Prostate gland (tissue), 2 donors: ENCODE data around the gene TPCN1. TPM values are rescaled to one million over a fixed set of nuclear protein-coding genes. Genes with fewer than 3 reads are reported as not detected.
A peak's percentile ranks its signal among the peaks of the same experiment; 100 is the strongest.

Experiments used
- DNase-seq: peaks from one replicate; pipeline ENCODE4 v3.0.0-alpha.2; 2019; ENCODE audit warnings: low spot score
- H3K27ac ChIP-seq, 2 donors: fragments of 200-600 bp; sonication (generic); 2 replicates each; pipeline ENCODE4 v1.5.1; 2017 to 2019
- H3K27me3 ChIP-seq: fragments of 200-600 bp; sonication (generic); replicated peaks from 2 replicates; pipeline ENCODE4 v1.5.1; 2019; ENCODE audit not compliant: insufficient read depth
- H3K36me3 ChIP-seq, 2 donors: fragments of 200-600 bp; sonication (generic); 1 replicate in 1 of 2; 2 replicates in 1 of 2; pipeline versions ENCODE4 v1.5.1 to v1.8.1; 2017 to 2019
- H3K4me1 ChIP-seq: fragments of 200-600 bp; sonication (generic); replicated peaks from 2 replicates; pipeline ENCODE4 v1.5.1; 2019
- H3K4me3 ChIP-seq, 2 donors: fragments of 200-600 bp; sonication (generic); 2 replicates each; pipeline ENCODE4 v1.5.1; 2017 to 2019
- H3K9me3 ChIP-seq: fragments of 200-600 bp; sonication (generic); 2 replicates; pipeline ENCODE4 v1.5.1; 2017
- CTCF ChIP-seq, 4 experiments: fragments of 200-600 bp in 2 of 4; fragments of 450-650 bp in 2 of 4; sonication (generic) in 2 of 4; IDR thresholded peaks; 1 replicate in 3 of 4; 2 replicates in 1 of 4; pipeline ENCODE4 v1.5.1; 2016 to 2019; ENCODE audit warnings: antibody characterized with exemption in 4 of 4, mild to moderate bottlenecking in 2 of 4, moderate library complexity in 2 of 4
- POLR2A ChIP-seq: fragments of 450-650 bp; IDR thresholded peaks from one replicate; pipeline ENCODE4 v1.6.1; 2016; ENCODE audit warnings: antibody characterized with exemption, mild to moderate bottlenecking
- POLR2AphosphoS5 ChIP-seq: sonication (generic); formaldehyde crosslinking; IDR thresholded peaks from one replicate; pipeline ENCODE4 v1.6.1; 2017; ENCODE audit warnings: antibody characterized with exemption
- WGBS: methylation state at CpG from one replicate; pipeline ENCODE4 v1.1.5; 2018; 5-methylcytosine and 5-hydroxymethylcytosine counted together
- intact Hi-C: fragments of 100-400 bp; cut with DNase I; formaldehyde crosslinking; loops from one replicate; pipeline ENCODE4 v1.14.2; 2022
- total RNA-seq, 2 donors: library from RNA; depleted of rRNA; stranded (reverse); fragments of >200 nt; gene quantifications; one replicate each; pipeline ENCODE4 v1.1.0, GENCODE V29; 2016

The TPCN1 gene
- total RNA-seq, 2 donors from 2014 or later = 52.6 to 65.3 TPM

GRCh38 chr12:113221997-113222729, 899 bp downstream of the TPCN1 start:
- intact Hi-C loops = loop anchor here (2.0 to 10.0 kb wide), 2 partner anchors 37 to 113 kb away; partner anchors contain the start of genes DDX54, RITA1 and SLC8B1
- DNase-seq = no peak
- no peaks in the 10 kb centered on the region for H3K4me1 ChIP-seq

GRCh38 chr12:113222730-113223531, 1.7 kb downstream of the TPCN1 start:
- H3K27me3 ChIP-seq = no peaks in the 10 kb centered on the region
- peak overlapping the region in 1 of 2 donors; percentile 98 for H3K4me3 ChIP-seq
- intact Hi-C loops = loop anchor here (2.0 to 10.0 kb wide), 2 partner anchors 38 to 112 kb away; partner anchors contain the start of genes DDX54, RITA1 and SLC8B1
- WGBS = 10% methylated on average over 11 of the region's 11 CpGs
- H3K36me3 ChIP-seq = no peaks in the 10 kb centered on the region
- H3K27ac ChIP-seq = peak overlapping the region; percentile 91 to 92
- DNase-seq = peak; percentile 65
- H3K4me1 ChIP-seq = no peaks in the 10 kb centered on the region
- H3K9me3 ChIP-seq = no peaks in the 10 kb centered on the region
- TF ChIP-seq POLR2AphosphoS5 (peak; percentile 92), CTCF (IDR thresholded peaks at IDR 0.05) (peak in 1 of 4 experiments; percentile 21), POLR2A (no peak)

More at GRCh38 chr12:113221997-113222729, 899 bp downstream of the TPCN1 start:
- no peaks in the 10 kb centered on the region for H3K27me3 ChIP-seq
- TF ChIP-seq POLR2AphosphoS5 = no peak
- TF ChIP-seq POLR2A = no peak
- no peak for TF ChIP-seq CTCF (IDR thresholded peaks at IDR 0.05)
- peak overlapping the region; percentile 97 to 98 for H3K4me3 ChIP-seq
- no peaks in the 10 kb centered on the region for H3K9me3 ChIP-seq
- whole genome bisulfite sequencing = 12% methylated on average over 11 of the region's 12 CpGs
- no peaks in the 10 kb centered on the region for H3K36me3 ChIP-seq
- peak overlapping the region; percentile 91 to 92 for H3K27ac ChIP-seq

- Histone ChIP-seq H3K27ac (no peak overlapping the region), H3K27me3 (no peaks in the 10 kb centered on the region), H3K4me1 (no peaks in the 10 kb centered on the region), H3K36me3 (no peaks in the 10 kb centered on the region), H3K9me3 (no peaks in the 10 kb centered on the region), H3K4me3 (no peak overlapping the region)
- DNase-seq = no peak
- WGBS = 92% methylated on average over 4 of the region's 4 CpGs
- intact Hi-C loops = loop anchor here (10.0 kb wide), 1 partner anchor 110 kb away; the partner anchor contains the start of gene SLC8B1
- TF ChIP-seq POLR2AphosphoS5 = no peak
- TF ChIP-seq CTCF (IDR thresholded peaks at IDR 0.05) = no peak
- no peak for TF ChIP-seq POLR2A
Measured at GRCh38 chr12:113224955-113225354, 3.7 kb downstream of the TPCN1 start.

GRCh38 chr12:113226696-113227568, 5.7 kb downstream of the TPCN1 start:
- Histone ChIP-seq H3K27me3 (no peaks in the 10 kb centered on the region), H3K36me3 (no peaks in the 10 kb centered on the region), H3K27ac (no peak overlapping the region), H3K4me1 (no peaks in the 10 kb centered on the region), H3K9me3 (no peaks in the 10 kb centered on the region), H3K4me3 (no peak overlapping the region)
- TF ChIP-seq CTCF (IDR thresholded peaks at IDR 0.05) (no peak), POLR2AphosphoS5 (no peak), POLR2A (no peak)
- 83% methylated on average over 13 of the region's 13 CpGs for WGBS
- DNase-seq = no peak
- intact Hi-C loops = loop anchor here (10.0 kb wide), 1 partner anchor 108 kb away; the partner anchor contains the start of gene SLC8B1
